Calu3 (cell line): ENCODE data around the gene CCL18. TPM values are rescaled to one million over a fixed set of nuclear protein-coding genes. Genes with fewer than 3 reads are reported as not detected.

Experiments
- BruUV-seq: library from RNA; stranded (reverse); fragments of 400-500 nt; replicated peaks from 2 replicates; lab custom pipeline; 2021; lab: Mats Ljungman, UMichigan
- CTCF ChIA-PET: fragments of 300-600 bp; sonication (Branson Sonifier 250); formaldehyde crosslinking; loops from one replicate; lab custom pipeline; 2022; ENCODE audit warnings: antibody characterized with exemption; lab: Charles Lee
- DNase-seq: peaks from one replicate; pipeline ENCODE4 v3.0.0; 2022
- H3K27ac Mint-ChIP-seq: one replicate; pipeline ENCODE4 v1.8.0; 2022; ENCODE audit warnings: mixed read lengths; ENCODE audit not compliant: unreplicated experiment
- H3K27me3 Mint-ChIP-seq: one replicate; pipeline ENCODE4 v1.8.0; 2022; ENCODE audit warnings: mixed read lengths; ENCODE audit not compliant: unreplicated experiment
- H3K36me3 Mint-ChIP-seq: one replicate; pipeline ENCODE4 v1.8.0; 2022; ENCODE audit warnings: mild to moderate bottlenecking, moderate library complexity, mixed read lengths; ENCODE audit not compliant: insufficient read depth, unreplicated experiment
- H3K4me1 Mint-ChIP-seq: one replicate; pipeline ENCODE4 v1.8.0; 2022; ENCODE audit warnings: mild to moderate bottlenecking, low read depth, mixed read lengths; ENCODE audit not compliant: unreplicated experiment
- H3K4me3 Mint-ChIP-seq: one replicate; pipeline ENCODE4 v1.8.0; 2022; ENCODE audit warnings: mild to moderate bottlenecking, low read depth, moderate library complexity, mixed read lengths; ENCODE audit not compliant: unreplicated experiment
- H3K9me3 Mint-ChIP-seq: one replicate; pipeline ENCODE4 v1.8.0; 2022; ENCODE audit warnings: low read depth, mixed read lengths; ENCODE audit not compliant: unreplicated experiment
- CTCF ChIP-seq: fragments of 200-600 bp; IDR thresholded peaks from one replicate; pipeline ENCODE4 v1.8.0; 2022; ENCODE audit warnings: antibody characterized with exemption; ENCODE audit not compliant: unreplicated experiment
- intact Hi-C: fragments of 100-400 bp; cut with micrococcal nuclease; formaldehyde crosslinking; loops from one replicate; pipeline ENCODE4 v1.10.0; 2022; ENCODE audit not compliant: unreplicated experiment
- total RNA-seq: library from RNA; stranded (reverse); gene quantifications from 2 replicates; pipeline ENCODE4 v1.2.3, GENCODE V29; 2022

Gene CCL18
- total RNA-seq, 1 experiment from 2014 or later, result not detected

GRCh38 chr17:36055171-36055570 is 8.9 kb upstream of the CCL18 start:
- intact Hi-C loops, result no loop called here
- H3K9me3 Mint-ChIP-seq, result no peaks in the 10 kb centered on the region
- no TSS peak for BruUV-seq
- no peak overlapping the region for H3K27ac Mint-ChIP-seq
- H3K4me1 Mint-ChIP-seq, result no peaks in the 10 kb centered on the region
- no peak overlapping the region for H3K4me3 Mint-ChIP-seq
- H3K36me3 Mint-ChIP-seq, result no peaks in the 10 kb centered on the region
- no peak for DNase-seq
- TF ChIP-seq CTCF, result no peak
- peaks cover 69% of the 10 kb centered on the region for H3K27me3 Mint-ChIP-seq
- CTCF ChIA-PET, result no interaction called here

- Mint-ChIP-seq H3K4me1 (no peaks in the 10 kb centered on the region), H3K4me3 (no peak overlapping the region), H3K9me3 (no peaks in the 10 kb centered on the region), H3K27me3 (peaks cover 62% of the 10 kb centered on the region), H3K27ac (no peak overlapping the region), H3K36me3 (no peaks in the 10 kb centered on the region)
- CTCF ChIA-PET, result no interaction called here
- BruUV-seq, result no TSS peak
- DNase-seq, result no peak
- intact Hi-C loops, result no loop called here
- no peak for TF ChIP-seq CTCF
These were observed 8.1 kb upstream of the CCL18 start for GRCh38 chr17:36055921-36056520.

- CTCF ChIA-PET, result interaction anchor here (0.8 kb wide), 1 partner anchor 9 kb away, joined by 3 read pairs; no protein-coding TSS in a partner anchor
- BruUV-seq, result no TSS peak
- DNase-seq, result no peak
- H3K27me3 Mint-ChIP-seq, result peaks cover 59% of the 10 kb centered on the region
- TF ChIP-seq CTCF, result no peak
- intact Hi-C loops, result no loop called here
- H3K36me3 Mint-ChIP-seq, result no peaks in the 10 kb centered on the region
- no peak overlapping the region for H3K27ac Mint-ChIP-seq
- H3K4me1 Mint-ChIP-seq, result no peaks in the 10 kb centered on the region
- H3K9me3 Mint-ChIP-seq, result no peaks in the 10 kb centered on the region
- no peak overlapping the region for H3K4me3 Mint-ChIP-seq
These were observed 6.2 kb upstream of the CCL18 start for GRCh38 chr17:36057911-36058310.

- BruUV-seq, result no TSS peak
- CTCF ChIA-PET, result interaction anchor here (0.6 kb wide), 1 partner anchor 550 kb away, joined by 3 read pairs; no protein-coding TSS in a partner anchor
- no peak for TF ChIP-seq CTCF
- Mint-ChIP-seq H3K36me3 (no peaks in the 10 kb centered on the region), H3K9me3 (no peaks in the 10 kb centered on the region), H3K27ac (no peak overlapping the region), H3K27me3 (peaks cover 68% of the 10 kb centered on the region), H3K4me1 (no peaks in the 10 kb centered on the region), H3K4me3 (no peak overlapping the region)
- intact Hi-C loops, result no loop called here
- no peak for DNase-seq
These were observed 4.7 kb upstream of the CCL18 start for GRCh38 chr17:36059406-36059805.
